Activated CD4-positive, alpha-beta T cell treated with anti-CD3 and anti-CD28 coated beads for 24 hours (primary cell): ENCODE results near the gene CXorf65.

Source experiments
- DNase-seq, 2 donors: peaks; one replicate each; pipeline ENCODE4 v3.0.0-alpha.2; 2020; ENCODE audit warnings: low read depth in 2 of 2

CXorf65 gene

GRCh38 chrX:71107245-71107644, 705 bp upstream of the CXorf65 start:
- DNase-seq: no peak

- DNase-seq: no peak
Measured at GRCh38 chrX:71105628-71106027, 912 bp downstream of the CXorf65 start.

GRCh38 chrX:71103110-71103983, 3.2 kb downstream of the CXorf65 start:
- DNase-seq: no peak

- DNase-seq: no peak
Measured at GRCh38 chrX:71102292-71102691, 4.2 kb downstream of the CXorf65 start.

GRCh38 chrX:71100581-71101505, 5.7 kb downstream of the CXorf65 start:
- no peak for DNase-seq

- no peak for DNase-seq
Measured at GRCh38 chrX:71099736-71100135, 6.8 kb downstream of the CXorf65 start.

GRCh38 chrX:71098951-71099506, 7.5 kb downstream of the CXorf65 start:
- DNase-seq: no peak

- peak; percentile 52 to 72 for DNase-seq
Measured at GRCh38 chrX:71098302-71098701, 8.2 kb downstream of the CXorf65 start.

GRCh38 chrX:71096760-71097032, 9.8 kb downstream of the CXorf65 start:
- DNase-seq: no peak

GRCh38 chrX:71095981-71096759, 10.4 kb downstream of the CXorf65 start:
- no peak for DNase-seq

- peak; percentile 70 to 82 for DNase-seq
Measured at GRCh38 chrX:71095555-71095980, 11.0 kb downstream of the CXorf65 start, which contains the start of gene FOXO4. TSS of gene FOXO4 (plus strand) at chrX:71095851. CDS start at chrX:71096529, 678 bp downstream.

GRCh38 chrX:71095033-71095432, 11.5 kb downstream of the CXorf65 start:
- no peak for DNase-seq

- no peak for DNase-seq
Measured at GRCh38 chrX:71091263-71091662, 15.3 kb downstream of the CXorf65 start.

- no peak for DNase-seq
Measured at GRCh38 chrX:71085900-71086299, 20.6 kb downstream of the CXorf65 start.

- no peak for DNase-seq
Measured at GRCh38 chrX:71082822-71083221, 23.7 kb downstream of the CXorf65 start.

- DNase-seq: no peak
Measured at GRCh38 chrX:71082124-71082647, 24.4 kb downstream of the CXorf65 start.

- no peak for DNase-seq
Measured at GRCh38 chrX:71081330-71082123, 25.0 kb downstream of the CXorf65 start.

- DNase-seq: no peak
Measured at GRCh38 chrX:71070531-71070930, 36.0 kb downstream of the CXorf65 start.

GRCh38 chrX:71068044-71068918, 38.3 kb downstream of the CXorf65 start, which contains the start of gene SNX12:
TSS of gene SNX12 (minus strand) at chrX:71068334. CDS start at chrX:71068306, 28 bp downstream.
- DNase-seq: peak; percentile 73 to 76
